Astrocyte of the cerebellum (primary cell): ENCODE data around the gene OR11G2.
"Not testable (repeated sequence)": the region's sequence is repeated elsewhere in the genome, so short reads cannot be mapped to it uniquely, and the experiment has no call there.

Source experiments
- DNase-seq: peaks from one replicate; pipeline ENCODE4 v3.0.0-alpha.2; 2011; ENCODE audit warnings: low read depth
- H3K4me3 ChIP-seq: 2 replicates; pipeline ENCODE4 v1.5.1; 2011; ENCODE audit warnings: mild to moderate bottlenecking, low read depth, low read length, moderate library complexity
- in situ Hi-C: cut with HindIII; loops from 2 replicates; pipeline ENCODE4 v1.10.0; 2017; ENCODE audit warnings: low sequenced_read_pairs
- TF ChIP-seq, protein P1 (sequence below): IDR thresholded peaks from 2 replicates; pipeline ENCODE4 v1.5.1; 2012; ENCODE audit warnings: low read length, low read depth, moderate library complexity, mild to moderate bottlenecking; ENCODE audit errors: missing control alignments

OR11G2 gene

DNA sequence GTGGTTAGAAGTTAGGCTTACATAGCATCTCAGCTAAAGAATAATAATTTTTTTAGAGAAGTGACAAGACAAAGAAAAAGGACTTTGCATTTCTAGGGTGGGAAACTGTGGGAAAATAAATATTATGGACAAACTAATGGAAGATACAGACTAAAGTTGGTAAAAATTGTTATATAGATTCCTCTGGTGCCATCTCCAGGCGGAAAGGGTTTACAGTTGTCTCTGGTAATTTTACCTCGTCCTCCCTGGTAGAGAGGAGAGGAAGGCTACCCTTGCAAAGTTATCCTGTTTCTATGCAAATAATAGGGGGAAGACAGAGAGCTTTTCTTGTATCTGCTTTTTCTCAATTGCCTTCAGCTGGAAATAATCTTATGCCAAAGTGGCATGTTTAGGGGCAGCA lies 5.2 kb downstream of the OR11G2 start:
- no peak overlapping the region for H3K4me3 ChIP-seq
- in situ Hi-C loops = no loop called here
- TF ChIP-seq, protein P1, sequence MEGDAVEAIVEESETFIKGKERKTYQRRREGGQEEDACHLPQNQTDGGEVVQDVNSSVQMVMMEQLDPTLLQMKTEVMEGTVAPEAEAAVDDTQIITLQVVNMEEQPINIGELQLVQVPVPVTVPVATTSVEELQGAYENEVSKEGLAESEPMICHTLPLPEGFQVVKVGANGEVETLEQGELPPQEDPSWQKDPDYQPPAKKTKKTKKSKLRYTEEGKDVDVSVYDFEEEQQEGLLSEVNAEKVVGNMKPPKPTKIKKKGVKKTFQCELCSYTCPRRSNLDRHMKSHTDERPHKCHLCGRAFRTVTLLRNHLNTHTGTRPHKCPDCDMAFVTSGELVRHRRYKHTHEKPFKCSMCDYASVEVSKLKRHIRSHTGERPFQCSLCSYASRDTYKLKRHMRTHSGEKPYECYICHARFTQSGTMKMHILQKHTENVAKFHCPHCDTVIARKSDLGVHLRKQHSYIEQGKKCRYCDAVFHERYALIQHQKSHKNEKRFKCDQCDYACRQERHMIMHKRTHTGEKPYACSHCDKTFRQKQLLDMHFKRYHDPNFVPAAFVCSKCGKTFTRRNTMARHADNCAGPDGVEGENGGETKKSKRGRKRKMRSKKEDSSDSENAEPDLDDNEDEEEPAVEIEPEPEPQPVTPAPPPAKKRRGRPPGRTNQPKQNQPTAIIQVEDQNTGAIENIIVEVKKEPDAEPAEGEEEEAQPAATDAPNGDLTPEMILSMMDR = no peak
- DNase-seq = no peak

DNA sequence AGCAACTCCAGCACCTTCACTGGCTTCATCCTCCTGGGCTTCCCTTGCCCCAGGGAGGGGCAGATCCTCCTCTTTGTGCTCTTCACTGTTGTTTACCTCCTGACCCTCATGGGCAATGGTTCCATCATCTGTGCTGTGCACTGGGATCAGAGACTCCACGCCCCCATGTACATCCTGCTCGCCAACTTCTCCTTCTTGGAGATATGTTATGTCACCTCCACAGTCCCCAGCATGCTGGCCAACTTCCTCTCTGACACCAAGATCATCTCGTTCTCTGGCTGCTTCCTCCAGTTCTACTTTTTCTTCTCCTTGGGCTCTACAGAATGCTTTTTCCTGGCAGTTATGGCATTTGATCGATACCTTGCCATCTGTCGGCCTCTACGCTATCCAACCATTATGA lies 6.8 kb downstream of the OR11G2 start:
- no peak for DNase-seq
- no peak overlapping the region for H3K4me3 ChIP-seq
- in situ Hi-C loops = no loop called here
- TF ChIP-seq, protein P1 = no peak

DNA sequence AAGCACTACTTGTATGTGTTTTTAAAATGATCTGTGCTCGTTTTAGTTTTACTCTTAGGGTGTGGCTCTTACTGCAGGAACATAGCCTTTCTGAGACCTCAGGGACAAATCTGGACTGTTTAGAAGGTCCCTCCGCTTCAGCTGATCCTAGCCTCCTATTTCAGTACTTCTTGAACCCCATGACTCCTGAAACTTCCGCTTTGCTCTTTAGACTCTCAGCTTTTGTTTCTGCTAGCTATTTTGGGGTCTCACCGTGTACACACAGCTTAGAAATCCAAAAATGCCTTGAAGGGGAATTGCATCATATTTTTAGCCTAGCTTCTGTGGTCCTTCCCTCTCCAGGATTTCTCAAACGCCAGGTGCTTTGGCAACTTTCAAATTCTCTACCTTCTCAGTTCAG lies 8.3 kb downstream of the OR11G2 start:
- H3K4me3 ChIP-seq = no peak overlapping the region
- DNase-seq = no peak
- TF ChIP-seq, protein P1 = no peak
- in situ Hi-C loops = no loop called here

DNA sequence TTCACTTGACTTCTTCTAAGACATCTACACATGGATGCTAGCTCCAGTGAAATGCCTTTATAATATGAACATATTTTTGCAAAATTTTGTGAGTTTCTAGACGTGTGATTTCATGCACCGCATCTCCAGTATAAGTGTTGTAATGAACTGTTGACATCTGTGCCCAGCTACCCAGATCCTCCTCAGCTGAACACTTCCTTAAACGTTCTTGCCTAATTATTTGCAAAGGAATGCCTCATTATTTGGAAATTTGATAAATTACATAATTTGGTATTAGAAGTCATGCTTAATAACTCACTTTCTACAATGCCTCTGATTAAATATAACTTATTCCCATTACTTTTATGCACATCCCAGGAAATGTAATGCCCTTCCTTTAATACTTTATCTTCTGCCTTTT lies 14.0 kb downstream of the OR11G2 start:
- no peak for DNase-seq
- in situ Hi-C loops = no loop called here
- H3K4me3 ChIP-seq = no peak overlapping the region
- TF ChIP-seq, protein P1 = no peak

DNA sequence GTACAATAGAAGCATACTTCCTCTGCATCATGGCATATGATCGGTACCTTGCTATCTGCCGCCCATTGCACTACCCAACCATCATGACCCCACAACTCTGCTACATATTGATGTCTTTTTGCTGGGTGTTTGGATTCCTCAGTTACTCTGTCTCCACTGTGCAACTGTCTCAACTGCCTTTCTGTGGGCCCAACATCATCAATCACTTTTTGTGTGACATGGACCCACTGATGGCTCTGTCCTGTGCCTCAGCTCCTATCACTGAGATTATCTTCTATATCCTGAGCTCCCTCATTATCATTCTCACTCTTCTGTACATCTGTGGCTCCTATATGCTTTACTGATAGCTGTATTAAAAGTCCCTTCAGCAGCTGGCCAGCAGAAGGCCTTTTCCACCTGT lies 18.9 kb downstream of the OR11G2 start:
- no peak for DNase-seq
- TF ChIP-seq, protein P1 = no peak
- H3K4me3 ChIP-seq = no peak overlapping the region
- in situ Hi-C loops = no loop called here

DNA sequence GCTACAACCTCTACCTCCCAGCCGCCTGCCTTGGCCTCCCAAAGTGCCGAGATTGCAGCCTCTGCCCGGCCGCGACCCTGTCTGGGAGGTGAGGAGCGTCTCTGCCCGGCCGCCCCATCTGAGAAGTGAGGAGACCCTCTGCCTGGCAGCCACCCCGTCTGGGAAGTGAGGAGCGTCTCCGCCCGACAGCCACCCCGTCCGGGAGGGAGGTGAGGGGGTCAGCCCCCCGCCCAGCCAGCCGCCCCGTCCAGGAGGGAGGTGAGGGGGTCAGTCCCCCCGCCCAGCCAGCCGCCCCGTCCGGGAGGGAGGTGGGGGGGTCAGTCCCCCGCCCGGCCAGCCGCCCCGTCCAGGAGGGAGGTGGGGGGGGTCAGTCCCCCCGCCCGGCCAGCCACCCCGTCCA lies 21.7 kb downstream of the OR11G2 start:
- in situ Hi-C loops, DNase-seq, H3K4me3 ChIP-seq: not testable (repeated sequence)

DNA sequence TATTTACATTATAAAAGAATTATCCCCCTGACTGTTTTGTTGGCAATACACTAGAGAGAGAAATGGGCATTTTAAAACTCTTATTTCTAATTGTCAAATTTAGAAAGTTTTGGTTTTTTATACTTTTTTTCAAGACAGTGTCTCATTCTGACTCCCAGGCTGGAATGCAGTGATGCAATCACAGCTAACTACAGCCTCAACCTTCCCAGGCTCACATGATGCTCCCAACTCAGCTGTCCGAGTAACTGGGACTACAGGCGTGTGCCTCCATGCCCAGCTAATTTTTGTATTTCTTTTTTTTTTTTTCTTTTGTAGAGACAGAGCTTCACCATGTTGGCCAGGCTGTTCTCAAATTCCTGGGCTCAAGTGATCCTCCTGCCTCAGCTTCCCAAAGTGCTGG lies 24.5 kb downstream of the OR11G2 start:
- H3K4me3 ChIP-seq = no peak overlapping the region
- DNase-seq = no peak
- TF ChIP-seq, protein P1 = no peak
- in situ Hi-C loops = no loop called here
